HG02973 (cell line): ENCODE results near the gene TMCO4.

Experiments
- ATAC-seq: cut with Tn5 transposase; IDR thresholded peaks from one replicate; pipeline ENCODE4 v1.9.1; 2021; ENCODE audit warnings: moderate library complexity; ENCODE audit not compliant: unreplicated experiment

The TMCO4 gene

GRCh38 chr1:19689085-19689757 lies 110.5 kb downstream of the TMCO4 start:
- no peak for ATAC-seq

- ATAC-seq: no peak
Measured at GRCh38 chr1:19688041-19688842, 111.5 kb downstream of the TMCO4 start.

GRCh38 chr1:19687414-19687813 lies 112.3 kb downstream of the TMCO4 start:
- ATAC-seq: no peak

GRCh38 chr1:19685994-19686393 lies 113.7 kb downstream of the TMCO4 start:
- ATAC-seq: no peak

GRCh38 chr1:19684677-19685076 lies 115.0 kb downstream of the TMCO4 start:
- no peak for ATAC-seq

GRCh38 chr1:19683351-19683750 lies 116.4 kb downstream of the TMCO4 start:
- ATAC-seq: no peak

- no peak for ATAC-seq
Measured at GRCh38 chr1:19682901-19683300, 116.8 kb downstream of the TMCO4 start.

GRCh38 chr1:19682257-19682656 lies 117.5 kb downstream of the TMCO4 start:
- no peak for ATAC-seq

- ATAC-seq: no peak
Measured at GRCh38 chr1:19680644-19681043, 119.1 kb downstream of the TMCO4 start.

- ATAC-seq: no peak
Measured at GRCh38 chr1:19679691-19680090, 120.0 kb downstream of the TMCO4 start.

- ATAC-seq: no peak
Measured at GRCh38 chr1:19678931-19679453, 120.7 kb downstream of the TMCO4 start.

- no peak for ATAC-seq
Measured at GRCh38 chr1:19678493-19678892, 121.2 kb downstream of the TMCO4 start.

- ATAC-seq: no peak
Measured at GRCh38 chr1:19676438-19676922, 123.2 kb downstream of the TMCO4 start.

GRCh38 chr1:19675797-19676196 lies 123.9 kb downstream of the TMCO4 start:
- no peak for ATAC-seq

GRCh38 chr1:19672237-19672636 lies 127.5 kb downstream of the TMCO4 start:
- ATAC-seq: no peak

GRCh38 chr1:19670787-19671186 lies 128.9 kb downstream of the TMCO4 start:
- no peak for ATAC-seq

GRCh38 chr1:19668888-19669287 lies 130.8 kb downstream of the TMCO4 start:
- no peak for ATAC-seq

- ATAC-seq: no peak
Measured at GRCh38 chr1:19665496-19666465, 133.9 kb downstream of the TMCO4 start.

- ATAC-seq: no peak
Measured at GRCh38 chr1:19665186-19665495, 134.6 kb downstream of the TMCO4 start.

- no peak for ATAC-seq
Measured at GRCh38 chr1:19664453-19665185, 135.1 kb downstream of the TMCO4 start, which contains the start of gene HTR6. Gene HTR6, plus strand, starts transcription at chr1:19664875. Its CDS starts 879 bp downstream, at chr1:19665754.
